Kidney (tissue), 14 donors: ENCODE measurements around the gene SMAP1. TPM values are rescaled to one million over a fixed set of nuclear protein-coding genes. Genes with fewer than 3 reads are reported as not detected.

Experiments used
- DNase-seq, 5 donors: peaks; one replicate each; pipeline ENCODE4 v3.0.0-alpha.2; 2013 to 2020
- FAIRE-seq: peaks from 2 replicates; lab custom pipeline; 2012; peaks lifted over from hg19 to GRCh38; lab: Jason Lieb, UNC
- H3K27ac ChIP-seq, 2 donors: one replicate each; pipeline ENCODE4 v1.7.0; 2013; ENCODE audit warnings: low read depth in 2 of 2, low read length in 2 of 2, inconsistent platforms in 1 of 2
- H3K27me3 ChIP-seq: one replicate; pipeline ENCODE4 v1.7.1; 2013; ENCODE audit warnings: low read length, inconsistent platforms; ENCODE audit not compliant: control insufficient read depth, insufficient read depth
- H3K36me3 ChIP-seq, 3 donors: one replicate each; pipeline versions ENCODE4 v1.7.0 to v1.7.1; 2013; ENCODE audit warnings: low read length in 3 of 3, control low read depth in 1 of 3, inconsistent platforms in 1 of 3; ENCODE audit not compliant: insufficient read depth in 3 of 3, control insufficient read depth in 2 of 3
- H3K4me1 ChIP-seq, 3 donors: one replicate each; pipeline versions ENCODE4 v1.7.0 to v1.7.1; 2013; ENCODE audit warnings: low read length in 3 of 3, inconsistent platforms in 1 of 3, low read depth in 1 of 3; ENCODE audit not compliant: control insufficient read depth in 2 of 3, insufficient read depth in 2 of 3
- H3K4me3 ChIP-seq, 3 donors: one replicate each; pipeline versions ENCODE4 v1.7.0 to v1.8.1; 2013; ENCODE audit warnings: low read length in 3 of 3, control low read depth in 1 of 3, inconsistent platforms in 1 of 3
- H3K9ac ChIP-seq, 3 donors: one replicate each; pipeline versions ENCODE4 v1.7.0 to v1.7.1; 2013; ENCODE audit warnings: low read length in 3 of 3, control low read depth in 1 of 3, inconsistent platforms in 1 of 3
- H3K9me3 ChIP-seq, 3 donors: one replicate each; pipeline versions ENCODE4 v1.7.0 to v1.7.1; 2013; ENCODE audit warnings: low read length in 3 of 3, control low read depth in 1 of 3, inconsistent platforms in 1 of 3; ENCODE audit not compliant: control insufficient read depth in 2 of 3, insufficient read depth in 1 of 3
- CTCF ChIP-seq: IDR thresholded peaks from 3 replicates; pipeline ENCODE4 v1.5.1; 2012; ENCODE audit warnings: mild to moderate bottlenecking, moderate library complexity, borderline replicate concordance; ENCODE audit not compliant: insufficient read depth; ENCODE audit errors: extremely low read depth
- intact Hi-C: fragments of 100-400 bp; cut with DNase I; formaldehyde crosslinking; loops from one replicate; pipeline ENCODE4 v1.11.1; 2022
- polyA plus RNA-seq: library from polyadenylated mRNA; stranded (reverse); fragments of 350-450 nt; fragmentation: Illumina TruSeq; extraction: RNeasy Lipid Tissue Mini Kit (QIAGEN cat#74804); gene quantifications from one replicate; pipeline ENCODE4 v1.2.3, GENCODE V29; 2014; ENCODE audit warnings: low read depth, low replicate concordance; ENCODE audit not compliant: insufficient read depth
- total RNA-seq: library from RNA; stranded (reverse); fragmentation: NEBNext Ultra II Directional; extraction: Animal tissue kit (Norgen Biotek cat#: 25700); gene quantifications from one replicate; pipeline ENCODE4 v1.2.1, GENCODE V29; 2021
- donor health status: control.
- donor health status: control.
- donor health status: control.
- donor health status: control.
- donor health status: control.
- donor health status: DM: yes; HTN: yes; CAD: no.
- donor health status: Normal renal cell carcinoma (clear cell type).

SMAP1 gene
- total and polyA plus RNA-seq, 2 donors from 2014 or later: 17.7 to 19.4 TPM

GRCh38 chr6:70905742-70906141, 238.1 kb downstream of the SMAP1 start:
- DNase-seq (no peak), FAIRE-seq (no peak)
- intact Hi-C loops: no loop called here
- no peaks in the 10 kb centered on the region for H3K36me3 ChIP-seq
- H3K4me3 ChIP-seq: no peak overlapping the region
- H3K27ac ChIP-seq: no peak overlapping the region
- H3K9me3 ChIP-seq: no peaks in the 10 kb centered on the region
- H3K27me3 ChIP-seq: no peaks in the 10 kb centered on the region
- H3K4me1 ChIP-seq: no peaks in the 10 kb centered on the region
- no peak overlapping the region for H3K9ac ChIP-seq
- no peak for TF ChIP-seq CTCF

Other genes starting within 250 kb of the SMAP1 start
- 14.5 TPM for gene SDHAF4, start 101.0 kb upstream of the SMAP1 start, total RNA-seq
- 25.6 TPM for gene SDHAF4, start 101.0 kb upstream of the SMAP1 start, polyA plus RNA-seq